ENCODE measurements around the gene AP5M1.
"Not testable (repeated sequence)": the region's sequence is repeated elsewhere in the genome, so short reads cannot be mapped to it uniquely, and the experiment has no call there.

The AP5M1 gene

DNA sequence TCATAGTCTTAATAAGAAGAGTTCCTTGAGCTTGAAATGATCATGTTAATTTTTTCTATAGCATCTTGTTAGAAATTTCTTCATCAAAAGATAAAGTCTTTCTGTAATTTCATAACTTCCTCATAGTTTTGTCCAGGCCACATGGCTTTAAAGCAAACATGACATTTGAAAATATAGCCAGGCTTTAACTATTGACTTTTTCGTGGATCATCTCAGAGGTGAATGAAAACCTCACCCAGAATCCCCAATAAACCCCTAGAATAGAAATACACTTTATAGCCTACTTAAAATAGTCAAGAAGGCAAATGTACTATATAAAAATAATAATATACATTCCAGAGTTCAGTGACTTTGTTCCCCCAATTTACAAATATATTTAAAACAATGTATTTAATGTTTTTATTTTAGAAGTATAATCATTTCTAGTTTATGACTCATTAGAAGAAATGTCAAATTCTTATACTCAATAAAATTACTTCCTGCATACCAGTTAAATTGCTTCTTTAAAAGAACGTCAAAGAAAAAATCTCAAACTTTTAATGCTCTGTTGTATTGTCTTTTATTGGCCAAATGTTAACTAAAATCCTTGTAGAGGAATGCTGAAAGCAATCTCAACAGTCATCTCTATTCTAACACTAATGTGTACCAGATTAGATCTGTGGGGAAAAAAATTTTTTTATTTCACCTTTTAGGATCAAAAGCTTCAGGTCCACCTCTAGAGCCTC lies 21.7 kb upstream of the AP5M1 start:
- H3K9ac ChIP-seq = no peak overlapping the region
- no peaks in the 10 kb centered on the region for H3K4me1 ChIP-seq
- H3K9me3 ChIP-seq = no peaks in the 10 kb centered on the region
- no peaks in the 10 kb centered on the region for H3K27me3 ChIP-seq
- H3K4me3 ChIP-seq = no peak overlapping the region
- TF ChIP-seq Cebpa-rat (IDR thresholded peaks at IDR 0.05) = no peak
- peaks cover 22% of the 10 kb centered on the region; the same call in 1 of the 2 replicates for H4K20me1 ChIP-seq
- peaks cover 30% of the 10 kb centered on the region for H3K36me3 ChIP-seq
- H3K4me2 ChIP-seq = no peak overlapping the region
- no peak overlapping the region for H3K27ac ChIP-seq

DNA sequence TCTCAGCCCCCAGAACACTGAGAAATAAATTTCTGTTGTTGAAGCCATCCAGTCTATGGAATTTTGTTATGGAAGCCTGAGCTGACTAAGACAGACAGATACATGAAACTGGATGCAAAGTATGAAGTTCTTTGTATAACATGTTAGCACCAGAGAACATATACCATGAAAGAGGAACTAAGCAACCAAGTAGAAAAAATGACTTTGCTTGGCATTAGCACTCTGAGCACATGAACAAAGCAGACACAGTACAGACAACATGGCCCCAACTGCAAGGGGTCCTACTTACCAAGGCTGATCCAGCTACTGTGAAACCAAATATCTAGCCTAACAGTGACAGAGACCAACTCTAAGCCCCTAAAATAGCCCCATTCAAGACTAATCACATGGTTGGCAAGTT lies 13.9 kb upstream of the AP5M1 start:
- no peak overlapping the region for H3K9ac ChIP-seq
- no peaks in the 10 kb centered on the region for H3K27me3 ChIP-seq
- TF ChIP-seq Cebpa-rat (IDR thresholded peaks at IDR 0.05) = no peak
- peaks cover 37% of the 10 kb centered on the region for H3K36me3 ChIP-seq
- H3K27ac ChIP-seq = no peak overlapping the region
- no peak overlapping the region for H3K4me3 ChIP-seq
- no peaks in the 10 kb centered on the region for H3K4me1 ChIP-seq
- H3K9me3 ChIP-seq = peaks cover 4% of the 10 kb centered on the region; the same call in 1 of the 2 replicates
- H4K20me1 ChIP-seq = peaks cover 81% of the 10 kb centered on the region; the same call in 1 of the 2 replicates
- no peak overlapping the region for H3K4me2 ChIP-seq

GRCh38 chr14:57258221-57258620 lies 10.6 kb upstream of the AP5M1 start:
- H3K9me3 ChIP-seq = not testable (repeated sequence)
- H4K20me1 ChIP-seq = peaks cover 71% of the 10 kb centered on the region; the same call in 1 of the 2 replicates

DNA sequence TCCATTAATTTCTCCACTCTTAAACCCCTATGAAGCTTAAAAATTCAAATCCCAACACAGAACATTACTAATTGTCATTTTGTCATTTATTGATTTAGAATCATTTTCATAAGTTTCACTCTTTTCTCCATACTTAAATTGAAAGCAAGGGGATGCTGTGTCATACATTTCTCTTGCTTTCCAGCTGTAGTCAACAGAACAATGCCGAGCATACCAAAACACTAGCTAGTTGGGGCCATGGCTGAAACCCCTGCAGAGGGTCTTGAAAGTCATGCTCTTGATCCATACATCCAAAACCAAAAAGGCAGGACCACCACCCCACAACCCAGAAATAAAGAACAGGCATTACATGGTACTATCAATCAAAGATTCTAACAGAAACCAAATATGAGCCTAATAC lies 9.1 kb upstream of the AP5M1 start:
- H3K4me2 ChIP-seq = no peak overlapping the region

More at GRCh38 chr14:57258221-57258620, 10.6 kb upstream of the AP5M1 start:
- H3K4me2 ChIP-seq, H3K27ac ChIP-seq, H3K4me1 ChIP-seq, H3K27me3 ChIP-seq, H3K4me3 ChIP-seq, H3K9ac ChIP-seq: not testable (repeated sequence)
- peaks cover 33% of the 10 kb centered on the region for H3K36me3 ChIP-seq

DNA sequence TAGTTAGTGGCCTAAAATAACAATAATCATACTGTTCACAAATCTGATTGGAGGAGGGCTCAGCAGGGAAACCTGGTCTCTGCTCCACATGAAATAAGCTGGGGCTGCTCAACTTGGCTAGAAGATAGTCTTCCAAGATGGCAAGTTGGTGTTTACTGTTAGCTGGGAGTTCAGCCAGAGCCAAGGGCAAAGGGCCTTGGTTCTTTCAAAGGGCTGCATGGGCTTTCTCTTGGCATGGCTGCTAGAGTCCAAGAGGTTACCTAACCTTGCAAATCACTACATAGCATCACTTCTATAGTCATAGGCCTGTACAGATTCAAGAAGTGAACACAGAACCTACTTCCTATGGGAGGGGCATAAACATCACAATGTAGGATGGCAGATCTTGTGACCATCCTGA lies 7.2 kb upstream of the AP5M1 start:
- Histone ChIP-seq H3K4me1 (peaks cover 14% of the 10 kb centered on the region), H3K4me3 (no peak overlapping the region), H3K4me2 (no peak overlapping the region), H3K36me3 (peaks cover 17% of the 10 kb centered on the region), H3K9ac (no peak overlapping the region), H3K27me3 (no peaks in the 10 kb centered on the region), H3K27ac (no peak overlapping the region), H4K20me1 (peaks cover 58% of the 10 kb centered on the region; the same call in 1 of the 2 replicates), H3K9me3 (peaks cover 4% of the 10 kb centered on the region; the same call in 1 of the 2 replicates)
- no peak for TF ChIP-seq Cebpa-rat (IDR thresholded peaks at IDR 0.05)

More for the DNA sequence above, 9.1 kb upstream of the AP5M1 start:
- Histone ChIP-seq H3K9me3 (peaks cover 4% of the 10 kb centered on the region; the same call in 1 of the 2 replicates), H3K4me3 (no peak overlapping the region), H3K27ac (no peak overlapping the region), H4K20me1 (peaks cover 64% of the 10 kb centered on the region; the same call in 1 of the 2 replicates), H3K27me3 (no peaks in the 10 kb centered on the region), H3K4me1 (no peaks in the 10 kb centered on the region), H3K9ac (no peak overlapping the region), H3K36me3 (peaks cover 33% of the 10 kb centered on the region)
- TF ChIP-seq Cebpa-rat (IDR thresholded peaks at IDR 0.05) = no peak

GRCh38 chr14:57262117-57262516 lies 6.7 kb upstream of the AP5M1 start:
- H3K36me3 ChIP-seq = peaks cover 13% of the 10 kb centered on the region
- no peak overlapping the region for H3K4me3 ChIP-seq
- peaks cover 19% of the 10 kb centered on the region for H3K4me1 ChIP-seq
- H3K4me2 ChIP-seq = no peak overlapping the region
- no peak for TF ChIP-seq Cebpa-rat (IDR thresholded peaks at IDR 0.05)
- no peak overlapping the region for H3K9ac ChIP-seq
- no peaks in the 10 kb centered on the region for H3K27me3 ChIP-seq
- peaks cover 58% of the 10 kb centered on the region; the same call in 1 of the 2 replicates for H4K20me1 ChIP-seq
- H3K9me3 ChIP-seq = peaks cover 4% of the 10 kb centered on the region; the same call in 1 of the 2 replicates
- no peak overlapping the region for H3K27ac ChIP-seq

- no peak overlapping the region for H3K27ac ChIP-seq
- peaks cover 42% of the 10 kb centered on the region for H4K20me1 ChIP-seq
- no peak for TF ChIP-seq Cebpa-rat (IDR thresholded peaks at IDR 0.05)
- H3K4me3 ChIP-seq = no peak overlapping the region
- peaks cover 39% of the 10 kb centered on the region for H3K4me1 ChIP-seq
- H3K9me3 ChIP-seq = no peaks in the 10 kb centered on the region
- H3K36me3 ChIP-seq = no peaks in the 10 kb centered on the region
- no peak overlapping the region for H3K9ac ChIP-seq
- H3K27me3 ChIP-seq = no peaks in the 10 kb centered on the region
- peak overlapping the region; percentile 71 for H3K4me2 ChIP-seq
Measured at GRCh38 chr14:57266065-57266464, 2.7 kb upstream of the AP5M1 start.

DNA sequence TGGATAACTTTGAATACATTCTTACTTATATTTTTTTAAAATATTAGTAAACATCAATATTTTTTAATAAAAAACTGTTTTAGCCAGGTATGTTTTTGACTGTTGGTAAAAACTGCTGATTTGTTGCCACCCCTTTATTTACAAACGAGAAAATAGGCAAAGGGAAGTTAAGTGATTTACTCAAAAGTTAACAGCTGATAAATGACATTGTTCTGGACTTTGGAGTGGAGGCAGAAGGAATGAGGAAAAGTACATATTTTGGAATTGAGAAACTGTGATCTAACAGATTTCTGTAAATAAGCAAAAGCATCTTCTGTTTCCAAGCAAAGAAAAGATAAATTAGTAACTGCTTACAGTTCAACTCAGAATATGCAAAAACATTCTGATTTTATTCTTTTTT lies 4.5 kb downstream of the AP5M1 start:
- peaks cover 34% of the 10 kb centered on the region for H3K36me3 ChIP-seq
- no peak for TF ChIP-seq Cebpa-rat (IDR thresholded peaks at IDR 0.05)

GRCh38 chr14:57274551-57274950 lies 5.8 kb downstream of the AP5M1 start:
- no peak overlapping the region for H3K4me3 ChIP-seq
- no peak for TF ChIP-seq Cebpa-rat (IDR thresholded peaks at IDR 0.05)
- H4K20me1 ChIP-seq = peaks cover 19% of the 10 kb centered on the region
- no peak overlapping the region for H3K4me2 ChIP-seq
- peaks cover 27% of the 10 kb centered on the region for H3K4me1 ChIP-seq
- H3K36me3 ChIP-seq = peaks cover 47% of the 10 kb centered on the region
- no peaks in the 10 kb centered on the region for H3K27me3 ChIP-seq
- no peaks in the 10 kb centered on the region for H3K9me3 ChIP-seq
- H3K27ac ChIP-seq = no peak overlapping the region
- H3K9ac ChIP-seq = no peak overlapping the region

More for the DNA sequence above, 4.5 kb downstream of the AP5M1 start:
- no peak overlapping the region for H3K4me2 ChIP-seq
- no peaks in the 10 kb centered on the region for H3K27me3 ChIP-seq
- H3K9ac ChIP-seq = no peak overlapping the region
- no peaks in the 10 kb centered on the region for H3K9me3 ChIP-seq
- peaks cover 23% of the 10 kb centered on the region for H3K4me1 ChIP-seq
- H4K20me1 ChIP-seq = peaks cover 19% of the 10 kb centered on the region
- no peak overlapping the region for H3K27ac ChIP-seq
- H3K4me3 ChIP-seq = no peak overlapping the region

- H3K27me3 ChIP-seq = no peaks in the 10 kb centered on the region
- H3K4me1 ChIP-seq = peaks cover 23% of the 10 kb centered on the region
- H3K9ac ChIP-seq = no peak overlapping the region
- peaks cover 52% of the 10 kb centered on the region for H3K36me3 ChIP-seq
- H3K4me3 ChIP-seq = no peak overlapping the region
- no peak overlapping the region for H3K27ac ChIP-seq
- peaks cover 19% of the 10 kb centered on the region for H4K20me1 ChIP-seq
- no peak for TF ChIP-seq Cebpa-rat (IDR thresholded peaks at IDR 0.05)
- no peak overlapping the region for H3K4me2 ChIP-seq
- H3K9me3 ChIP-seq = no peaks in the 10 kb centered on the region
Measured at GRCh38 chr14:57275023-57275664, 6.4 kb downstream of the AP5M1 start.

All from BLaER1 (cell line).